GM23248 (cell line): ENCODE measurements around the gene EFCAB10.

Experiments used
- EZH2 ChIP-seq: fragments of 200-600 bp; sonication (generic); IDR thresholded peaks from 2 replicates; pipeline ENCODE4 v1.6.1; 2018; ENCODE audit warnings: antibody characterized with exemption, mild to moderate bottlenecking; ENCODE audit not compliant: insufficient read depth, poor library complexity, severe bottlenecking
- EZH2phosphoT487 ChIP-seq: fragments of 200-600 bp; sonication (generic); IDR thresholded peaks from 2 replicates; pipeline ENCODE4 v1.6.1; 2018; ENCODE audit warnings: antibody characterized with exemption, moderate library complexity, mild to moderate bottlenecking, low read depth; ENCODE audit not compliant: insufficient read depth

- TF ChIP-seq EZH2 (no peak), EZH2phosphoT487 (no peak)
Measured at GRCh38 chr7:105625986-105626385, 44.7 kb upstream of the EFCAB10 start.
